22Rv1 (cell line): ENCODE results near the gene C11orf86.

Source experiments
- H3K27ac ChIP-seq: fragments of 450-650 bp; 2 replicates; pipeline ENCODE4 v1.5.1; 2017
- CTCF ChIP-seq: fragments of 450-650 bp; IDR thresholded peaks from 2 replicates; pipeline ENCODE4 v1.5.1; 2017; ENCODE audit warnings: mild to moderate bottlenecking
- ZFX ChIP-seq: fragments of 450-650 bp; IDR thresholded peaks from 2 replicates; pipeline ENCODE4 v1.6.1; 2017; ENCODE audit warnings: antibody characterized with exemption, borderline replicate concordance

Gene C11orf86

GRCh38 chr11:66974724-66975404 is at the start of gene C11orf86:
TSS of gene C11orf86 (plus strand) at chr11:66975304. CDS start at chr11:66975363, 59 bp downstream.
- H3K27ac ChIP-seq, result no peak within 1 kb of the TSS

GRCh38 chr11:66929753-66930152 is 45.4 kb upstream of the C11orf86 start:
- H3K27ac ChIP-seq, result peak overlapping the region; percentile 42
- TF ChIP-seq CTCF, result no peak
- no peak for TF ChIP-seq ZFX

More at GRCh38 chr11:66974724-66975404, at the start of gene C11orf86:
- no peak for TF ChIP-seq ZFX
- TF ChIP-seq CTCF, result no peak

GRCh38 chr11:66932543-66932942 is 42.6 kb upstream of the C11orf86 start:
- no peak for TF ChIP-seq CTCF
- H3K27ac ChIP-seq, result peak overlapping the region; percentile 86

GRCh38 chr11:66933531-66933930 is 41.6 kb upstream of the C11orf86 start:
- no peak for TF ChIP-seq CTCF
- no peak for TF ChIP-seq ZFX
- no peak overlapping the region for H3K27ac ChIP-seq

GRCh38 chr11:66934950-66935779 is 39.9 kb upstream of the C11orf86 start:
- TF ChIP-seq ZFX (no peak), CTCF (no peak)
- H3K27ac ChIP-seq, result peak overlapping the region; percentile 51

GRCh38 chr11:66936311-66936711 is 38.8 kb upstream of the C11orf86 start:
- H3K27ac ChIP-seq, result no peak overlapping the region

More at GRCh38 chr11:66936311-66936711, 38.8 kb upstream of the C11orf86 start:
- TF ChIP-seq ZFX, result no peak
- no peak for TF ChIP-seq CTCF
